HepG2 (cell line): ENCODE results near the gene UAP1L1. TPM values are rescaled to one million over a fixed set of nuclear protein-coding genes. Genes with fewer than 3 reads are reported as not detected.

Experiments used
- ATAC-seq: fragments of 200-7000 bp; cut with Tn5 transposase; 3 replicates; pipeline ENCODE4 v1.9.1; 2020; ENCODE audit warnings: mild to moderate bottlenecking, moderate library complexity
- BruUV-seq: library from RNA; stranded (reverse); fragments of 400-500 nt; replicated peaks from 2 replicates; lab custom pipeline; 2021; lab: Mats Ljungman, UMichigan
- CTCF ChIA-PET: fragments of 300-600 bp; formaldehyde crosslinking; extraction: SDS; loops from one replicate; lab custom pipeline; 2021; ENCODE audit warnings: low total read pairs, inconsistent platforms, low intra/inter-chr PET ratio; lab: Yijun Ruan, JAX
- POLR2A ChIA-PET: fragments of 350-600 bp; sonication (Branson Sonifier 250); formaldehyde crosslinking; loops from one replicate; lab custom pipeline; 2020; ENCODE audit warnings: antibody characterized with exemption, inconsistent platforms; lab: Yijun Ruan, JAX
- DNase-seq: peaks from one replicate; pipeline ENCODE4 v3.0.0-alpha.2; 2015; ENCODE audit warnings: low spot score
- FAIRE-seq: peaks from 3 replicates; lab custom pipeline; 2011; peaks lifted over from hg19 to GRCh38; lab: Jason Lieb, UNC
- H2AFZ ChIP-seq: one replicate; pipeline ENCODE4 v1.6.1; 2011; ENCODE audit warnings: low read length, inconsistent platforms
- H3K27ac ChIP-seq: fragments of 300-600 bp; 3 replicates; pipeline ENCODE4 v1.8.0; 2011; ENCODE audit warnings: mixed run types, mild to moderate bottlenecking, mixed read lengths, low read length, inconsistent platforms; ENCODE audit not compliant: insufficient read depth; ENCODE audit errors: extremely low read length
- H3K27me3 ChIP-seq, 2 experiments: fragments of 200-600 bp in 1 of 2; 2 replicates in 1 of 2; 3 replicates in 1 of 2; pipeline versions ENCODE4 v1.6.0 to v1.8.0; 2011; ENCODE audit warnings: low read length in 2 of 2, mild to moderate bottlenecking in 2 of 2, moderate library complexity in 2 of 2, inconsistent platforms in 1 of 2; ENCODE audit not compliant: insufficient read depth in 2 of 2, control insufficient read depth in 1 of 2
- H3K36me3 ChIP-seq, 2 experiments: fragments of 200-600 bp in 1 of 2; replicated peaks in 1 of 2; 2 replicates in 1 of 2; 3 replicates in 1 of 2; pipeline versions ENCODE4 v1.5.1 to v1.8.0; 2011; ENCODE audit warnings: low read length in 2 of 2, inconsistent platforms in 1 of 2; ENCODE audit not compliant: insufficient read depth in 2 of 2, control insufficient read depth in 1 of 2
- H3K4me1 ChIP-seq: 2 replicates; pipeline ENCODE4 v1.5.1; 2012; ENCODE audit warnings: low read length, inconsistent platforms; ENCODE audit not compliant: insufficient read depth
- H3K4me2 ChIP-seq: 2 replicates; pipeline ENCODE4 v1.6.0; 2011; ENCODE audit warnings: low read depth, low read length, inconsistent platforms
- H3K4me3 ChIP-seq, 3 experiments: fragments of 200-600 bp in 1 of 3; sonication (generic), shearing (Covaris generic) in 1 of 3; replicated peaks in 1 of 3; 2 replicates each; pipeline ENCODE4 v1.5.1; 2011 to 2016; ENCODE audit warnings: low read length in 3 of 3, inconsistent platforms in 2 of 3, low read depth in 2 of 3, mild to moderate bottlenecking in 2 of 3, control low read depth in 1 of 3, mixed read lengths in 1 of 3; ENCODE audit not compliant: insufficient read depth in 1 of 3
- H3K79me2 ChIP-seq: one replicate; pipeline ENCODE4 v1.6.1; 2011; ENCODE audit warnings: low read length, inconsistent platforms; ENCODE audit not compliant: insufficient read depth
- H3K9ac ChIP-seq: 2 replicates; pipeline ENCODE4 v1.6.0; 2011; ENCODE audit warnings: mild to moderate bottlenecking, low read depth, low read length, inconsistent platforms; ENCODE audit not compliant: insufficient read depth
- H3K9me3 ChIP-seq: 2 replicates; pipeline ENCODE4 v1.5.1; 2012; ENCODE audit warnings: mild to moderate bottlenecking, low read length
- H4K20me1 ChIP-seq: 2 replicates; pipeline ENCODE4 v1.6.0; 2011; ENCODE audit warnings: inconsistent platforms, mild to moderate bottlenecking, low read length, moderate library complexity; ENCODE audit not compliant: insufficient read depth
- ATAD3A ChIP-seq: sonication (generic); formaldehyde crosslinking; IDR thresholded peaks from 2 replicates; pipeline ENCODE4 v1.4.0; 2020; ENCODE audit warnings: missing genetic modification reagents
- RFX3 ChIP-seq: IDR thresholded peaks from 2 replicates; pipeline ENCODE4 v1.6.1; 2016; ENCODE audit warnings: missing biosample characterization, missing genetic modification reagents
- SP1 ChIP-seq, 2 experiments: fragments of 450-650 bp in 1 of 2; sonication (generic) in 1 of 2; formaldehyde crosslinking in 1 of 2; IDR thresholded peaks; 2 replicates each; pipeline versions ENCODE4 v1.4.0 to v1.6.1; 2016 to 2020; ENCODE audit warnings: missing genetic modification reagents in 1 of 2
- WIZ ChIP-seq: sonication (generic); formaldehyde crosslinking; IDR thresholded peaks from 2 replicates; pipeline ENCODE4 v1.5.1; 2020; ENCODE audit warnings: mild to moderate bottlenecking, missing genetic modification reagents
- ZNF180 ChIP-seq: sonication (generic); formaldehyde crosslinking; IDR thresholded peaks from 2 replicates; pipeline ENCODE4 v1.4.0; 2020; ENCODE audit warnings: low read depth, missing genetic modification reagents, borderline replicate concordance
- ZNF292 ChIP-seq: sonication (generic); formaldehyde crosslinking; IDR thresholded peaks from 2 replicates; pipeline ENCODE4 v1.8.1; 2022; ENCODE audit warnings: mild to moderate bottlenecking, low read depth, missing genetic modification reagents, borderline replicate concordance
- ZNF383 ChIP-seq: sonication (generic); formaldehyde crosslinking; IDR thresholded peaks from 2 replicates; pipeline ENCODE4 v1.4.0; 2020; ENCODE audit warnings: missing genetic modification reagents, mild to moderate bottlenecking, borderline replicate concordance
- ZNF484 ChIP-seq: sonication (generic); formaldehyde crosslinking; IDR thresholded peaks from 2 replicates; pipeline ENCODE4 v1.5.1; 2020; ENCODE audit warnings: mild to moderate bottlenecking, low read depth, missing genetic modification reagents, borderline replicate concordance
- ZNF556 ChIP-seq: sonication (generic); formaldehyde crosslinking; IDR thresholded peaks from 2 replicates; pipeline ENCODE4 v1.4.0; 2020; ENCODE audit warnings: mild to moderate bottlenecking, missing genetic modification reagents, borderline replicate concordance
- ZNF569 ChIP-seq: sonication (generic); formaldehyde crosslinking; IDR thresholded peaks from 2 replicates; pipeline ENCODE4 v1.5.0; 2020; ENCODE audit warnings: mild to moderate bottlenecking, missing genetic modification reagents, moderate library complexity, borderline replicate concordance
- ZNF761 ChIP-seq: sonication (generic); formaldehyde crosslinking; conservative IDR thresholded peaks from 2 replicates; pipeline ENCODE4 v1.4.0; 2020; ENCODE audit warnings: mild to moderate bottlenecking, missing genetic modification reagents
- ZNF772 ChIP-seq: sonication (generic); formaldehyde crosslinking; IDR thresholded peaks from 2 replicates; pipeline ENCODE4 v1.5.0; 2020; ENCODE audit warnings: mild to moderate bottlenecking, missing genetic modification reagents
- WGBS: methylation state at CpG from one replicate; pipeline ENCODE4 v1.1.6; 2017; ENCODE audit warnings: low lambda C conversion rate; 5-methylcytosine and 5-hydroxymethylcytosine counted together
- in situ Hi-C: cut with HindIII; loops from 2 replicates; pipeline ENCODE4 v1.10.0; 2017; ENCODE audit warnings: low pct_unique_long_range_greater_than_20kb; ENCODE audit not compliant: extremely low pct_ligation_motif_present
- intact Hi-C: fragments of 100-400 bp; cut with micrococcal nuclease; formaldehyde crosslinking; loops from one replicate; pipeline ENCODE4 v1.10.0; 2022; ENCODE audit not compliant: unreplicated experiment
- polyA plus RNA-seq, 8 experiments: library from polyadenylated mRNA; depleted of rRNA in 3 of 8; stranded (reverse) in 7 of 8; unstranded in 1 of 8; fragments of >200 nt; fragmentation: Illumina TruSeq in 4 of 8; extraction: Trizol in 4 of 8; gene quantifications; 2 replicates each; pipeline versions ENCODE4 v1.2.1 to v1.2.3, GENCODE V29; 2011 to 2016; ENCODE audit warnings: low read depth in 4 of 8, missing spikeins in 1 of 8, mixed read lengths in 1 of 8; ENCODE audit not compliant: insufficient read depth in 1 of 8
- total RNA-seq, 5 experiments: library from RNA; depleted of rRNA; stranded (reverse); fragments of >200 nt; fragmentation: Illumina TruSeq; extraction: Trizol; gene quantifications; 2 replicates each; pipeline ENCODE4 v1.2.3, GENCODE V29; 2016; ENCODE audit warnings: low read depth in 1 of 5
- TF ChIP-seq, protein P1 (sequence below): IDR thresholded peaks from 2 replicates; pipeline ENCODE4 v1.6.1; 2016; ENCODE audit warnings: mild to moderate bottlenecking
- TF ChIP-seq, protein P2 (sequence below): sonication (generic); formaldehyde crosslinking; IDR thresholded peaks from 2 replicates; pipeline ENCODE4 v1.5.1; 2020; ENCODE audit warnings: mild to moderate bottlenecking, missing genetic modification reagents, borderline replicate concordance
- TF ChIP-seq, protein P3 (sequence below): sonication (generic); formaldehyde crosslinking; IDR thresholded peaks from 2 replicates; pipeline ENCODE4 v1.8.0; 2022; ENCODE audit warnings: mild to moderate bottlenecking, missing genetic modification reagents; ENCODE audit not compliant: insufficient replicate concordance
- TF ChIP-seq, protein P4 (sequence below): sonication (generic); formaldehyde crosslinking; IDR thresholded peaks from 2 replicates; pipeline ENCODE4 v1.4.0; 2020; ENCODE audit warnings: missing genetic modification reagents

Gene UAP1L1
- total and polyA plus RNA-seq, 2 of the 13 experiments (the other 11 are each of a cell fraction or from before 2014, with no cell fraction given) = 5.4 to 6.4 TPM

DNA sequence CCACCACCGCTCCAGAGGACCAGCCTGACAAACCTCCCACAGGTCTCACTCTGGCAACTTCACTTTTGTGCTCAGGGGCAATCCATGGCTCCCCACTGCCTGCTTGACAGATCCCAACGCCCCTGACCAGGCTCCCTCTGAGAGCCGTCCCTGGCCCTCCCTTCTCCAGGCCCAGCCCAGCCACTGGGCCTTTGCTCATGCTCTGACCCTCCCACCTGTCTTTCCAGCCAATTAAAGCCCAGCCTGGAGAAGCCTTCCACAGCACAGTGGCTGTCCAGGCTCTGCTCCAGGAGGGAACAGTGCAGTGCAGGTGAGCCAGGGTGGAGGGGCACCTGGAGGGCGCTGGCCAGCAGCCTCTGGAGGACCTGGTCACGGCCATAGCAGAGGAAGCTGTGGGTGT lies 26.7 kb upstream of the UAP1L1 start (continued):
- TF ChIP-seq, protein P1, sequence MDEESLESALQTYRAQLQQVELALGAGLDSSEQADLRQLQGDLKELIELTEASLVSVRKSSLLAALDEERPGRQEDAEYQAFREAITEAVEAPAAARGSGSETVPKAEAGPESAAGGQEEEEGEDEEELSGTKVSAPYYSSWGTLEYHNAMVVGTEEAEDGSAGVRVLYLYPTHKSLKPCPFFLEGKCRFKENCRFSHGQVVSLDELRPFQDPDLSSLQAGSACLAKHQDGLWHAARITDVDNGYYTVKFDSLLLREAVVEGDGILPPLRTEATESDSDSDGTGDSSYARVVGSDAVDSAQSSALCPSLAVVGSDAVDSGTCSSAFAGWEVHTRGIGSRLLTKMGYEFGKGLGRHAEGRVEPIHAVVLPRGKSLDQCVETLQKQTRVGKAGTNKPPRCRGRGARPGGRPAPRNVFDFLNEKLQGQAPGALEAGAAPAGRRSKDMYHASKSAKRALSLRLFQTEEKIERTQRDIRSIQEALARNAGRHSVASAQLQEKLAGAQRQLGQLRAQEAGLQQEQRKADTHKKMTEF (CRISPR knock-in tag) = no peak
- no peak for TF ChIP-seq RFX3 (CRISPR knock-in tag)

DNA sequence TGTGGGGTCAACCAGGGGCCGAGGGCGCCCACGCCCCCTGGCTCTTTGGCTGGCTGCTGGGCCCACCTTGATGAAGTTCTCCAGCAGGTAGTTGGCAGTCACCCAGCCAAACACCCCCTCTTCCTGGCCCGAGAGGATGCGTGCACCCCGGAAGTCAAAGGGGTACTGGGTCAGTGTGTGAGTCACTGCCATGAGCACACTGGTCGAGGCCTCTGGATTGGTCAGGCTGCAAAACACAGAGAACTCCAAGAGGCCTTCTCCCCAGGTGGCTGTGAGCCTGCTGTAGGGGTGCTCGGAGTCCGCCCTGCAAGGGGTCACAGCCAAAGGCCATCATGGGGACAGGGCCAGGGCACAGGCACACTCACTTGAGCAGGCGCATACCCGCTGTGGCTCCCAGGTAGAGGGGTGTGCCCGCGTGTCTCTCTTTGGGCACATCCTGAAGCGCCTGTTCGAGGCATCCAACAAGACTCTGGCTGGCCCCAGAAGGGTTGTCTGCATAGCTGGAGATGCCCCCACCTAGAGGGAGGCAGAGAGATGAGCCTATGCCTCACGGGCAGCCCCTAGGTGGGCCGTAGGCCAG lies 26.1 kb upstream of the UAP1L1 start:
- no peak for DNase-seq
- H3K4me2 ChIP-seq = no peak overlapping the region
- H3K27me3 ChIP-seq = peaks cover 0 to 2% of the 10 kb centered on the region in 2 experiments; a peak in 2 of 5 replicates
- ChIA-PET CTCF (no interaction called here), POLR2A (no interaction called here)
- H3K9ac ChIP-seq = no peak overlapping the region
- H3K27ac ChIP-seq = no peak overlapping the region
- intact Hi-C loops (no loop called here), in situ Hi-C loops (no loop called here)
- peaks cover 9% of the 10 kb centered on the region for H3K79me2 ChIP-seq
- no TSS peak for BruUV-seq
- no peaks in the 10 kb centered on the region; the same call in 1 of the 2 replicates for H4K20me1 ChIP-seq
- no peaks in the 10 kb centered on the region for H3K9me3 ChIP-seq
- FAIRE-seq = no peak
- no peaks in the 10 kb centered on the region for H3K36me3 ChIP-seq
- H2AFZ ChIP-seq = no peak overlapping the region
- H3K4me1 ChIP-seq = peaks cover 29% of the 10 kb centered on the region
- no peak overlapping the region for H3K4me3 ChIP-seq
- 100% methylated on average over 1 of the region's 17 CpGs for WGBS
- ATAC-seq = no peak
- TF ChIP-seq ZNF772 (CRISPR knock-in tag) = no peak
- TF ChIP-seq, protein P2, sequence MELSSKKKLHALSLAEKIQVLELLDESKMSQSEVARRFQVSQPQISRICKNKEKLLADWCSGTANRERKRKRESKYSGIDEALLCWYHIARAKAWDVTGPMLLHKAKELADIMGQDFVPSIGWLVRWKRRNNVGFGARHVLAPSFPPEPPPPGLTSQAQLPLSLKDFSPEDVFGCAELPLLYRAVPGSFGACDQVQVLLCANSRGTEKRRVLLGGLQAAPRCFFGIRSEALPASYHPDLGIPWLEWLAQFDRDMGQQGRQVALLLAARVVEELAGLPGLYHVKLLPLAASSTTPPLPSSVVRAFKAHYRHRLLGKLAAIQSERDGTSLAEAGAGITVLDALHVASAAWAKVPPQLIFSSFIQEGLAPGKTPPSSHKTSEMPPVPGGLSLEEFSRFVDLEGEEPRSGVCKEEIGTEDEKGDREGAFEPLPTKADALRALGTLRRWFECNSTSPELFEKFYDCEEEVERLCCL = no peak
- TF ChIP-seq ATAD3A (CRISPR knock-in tag) = no peak
- no peak for TF ChIP-seq ZNF292 (CRISPR knock-in tag)
- TF ChIP-seq ZNF180 = no peak
- TF ChIP-seq ZNF383 (CRISPR knock-in tag) = no peak
- no peak for TF ChIP-seq ZNF569
- no peak for TF ChIP-seq WIZ (CRISPR knock-in tag)
- TF ChIP-seq SP1 (IDR thresholded peaks at IDR 0.05) = no peak
- no peak for TF ChIP-seq SP1 (CRISPR knock-in tag; IDR thresholded peaks at IDR 0.05)
- no peak for TF ChIP-seq ZNF761 (CRISPR knock-in tag)
- TF ChIP-seq ZNF484 = no peak
- TF ChIP-seq, protein P3, sequence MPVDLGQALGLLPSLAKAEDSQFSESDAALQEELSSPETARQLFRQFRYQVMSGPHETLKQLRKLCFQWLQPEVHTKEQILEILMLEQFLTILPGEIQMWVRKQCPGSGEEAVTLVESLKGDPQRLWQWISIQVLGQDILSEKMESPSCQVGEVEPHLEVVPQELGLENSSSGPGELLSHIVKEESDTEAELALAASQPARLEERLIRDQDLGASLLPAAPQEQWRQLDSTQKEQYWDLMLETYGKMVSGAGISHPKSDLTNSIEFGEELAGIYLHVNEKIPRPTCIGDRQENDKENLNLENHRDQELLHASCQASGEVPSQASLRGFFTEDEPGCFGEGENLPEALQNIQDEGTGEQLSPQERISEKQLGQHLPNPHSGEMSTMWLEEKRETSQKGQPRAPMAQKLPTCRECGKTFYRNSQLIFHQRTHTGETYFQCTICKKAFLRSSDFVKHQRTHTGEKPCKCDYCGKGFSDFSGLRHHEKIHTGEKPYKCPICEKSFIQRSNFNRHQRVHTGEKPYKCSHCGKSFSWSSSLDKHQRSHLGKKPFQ (CRISPR knock-in tag) = no peak
- no peak for TF ChIP-seq ZNF556 (CRISPR knock-in tag)
- TF ChIP-seq, protein P4, sequence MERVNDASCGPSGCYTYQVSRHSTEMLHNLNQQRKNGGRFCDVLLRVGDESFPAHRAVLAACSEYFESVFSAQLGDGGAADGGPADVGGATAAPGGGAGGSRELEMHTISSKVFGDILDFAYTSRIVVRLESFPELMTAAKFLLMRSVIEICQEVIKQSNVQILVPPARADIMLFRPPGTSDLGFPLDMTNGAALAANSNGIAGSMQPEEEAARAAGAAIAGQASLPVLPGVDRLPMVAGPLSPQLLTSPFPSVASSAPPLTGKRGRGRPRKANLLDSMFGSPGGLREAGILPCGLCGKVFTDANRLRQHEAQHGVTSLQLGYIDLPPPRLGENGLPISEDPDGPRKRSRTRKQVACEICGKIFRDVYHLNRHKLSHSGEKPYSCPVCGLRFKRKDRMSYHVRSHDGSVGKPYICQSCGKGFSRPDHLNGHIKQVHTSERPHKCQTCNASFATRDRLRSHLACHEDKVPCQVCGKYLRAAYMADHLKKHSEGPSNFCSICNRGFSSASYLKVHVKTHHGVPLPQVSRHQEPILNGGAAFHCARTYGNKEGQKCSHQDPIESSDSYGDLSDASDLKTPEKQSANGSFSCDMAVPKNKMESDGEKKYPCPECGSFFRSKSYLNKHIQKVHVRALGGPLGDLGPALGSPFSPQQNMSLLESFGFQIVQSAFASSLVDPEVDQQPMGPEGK (CRISPR knock-in tag) = no peak
